Thyroid gland (tissue), 4 donors: ENCODE data around the gene RAPGEF4. TPM values are rescaled to one million over a fixed set of nuclear protein-coding genes. Genes with fewer than 3 reads are reported as not detected.
A peak's percentile ranks its signal among the peaks of the same experiment; 100 is the strongest.

Experiments used
- DNase-seq, 2 donors: peaks; one replicate each; pipeline ENCODE4 v3.0.0-alpha.2; 2019
- H3K27ac ChIP-seq, 3 donors: fragments of 200-600 bp; sonication (generic); 1 replicate in 2 of 3; 2 replicates in 1 of 3; pipeline ENCODE4 v1.5.1; 2016 to 2019; ENCODE audit warnings: mild to moderate bottlenecking in 1 of 3, moderate library complexity in 1 of 3
- H3K27me3 ChIP-seq: fragments of 200-600 bp; sonication (generic); one replicate; pipeline ENCODE4 v1.5.1; 2019
- H3K36me3 ChIP-seq, 2 donors: fragments of 200-600 bp; sonication (generic); one replicate each; pipeline ENCODE4 v1.5.1; 2016 to 2019
- H3K4me1 ChIP-seq, 2 donors: fragments of 200-600 bp; sonication (generic); one replicate each; pipeline ENCODE4 v1.5.1; 2017 to 2019
- H3K4me3 ChIP-seq, 3 donors: fragments of 200-600 bp; sonication (generic); replicated peaks in 1 of 3; 1 replicate in 2 of 3; 2 replicates in 1 of 3; pipeline ENCODE4 v1.5.1; 2016; ENCODE audit warnings: mild to moderate bottlenecking in 1 of 3
- H3K9me3 ChIP-seq: fragments of 200-600 bp; sonication (generic); one replicate; pipeline ENCODE4 v1.5.1; 2017
- POLR2A ChIP-seq, 2 donors: fragments of 450-650 bp; IDR thresholded peaks; one replicate each; pipeline ENCODE4 v1.6.1; 2017; ENCODE audit warnings: antibody characterized with exemption in 2 of 2, mild to moderate bottlenecking in 2 of 2, moderate library complexity in 1 of 2
- WGBS, 2 donors: methylation state at CpG; one replicate each; pipeline ENCODE4 v1.1.5; 2017; 5-methylcytosine and 5-hydroxymethylcytosine counted together
- intact Hi-C: fragments of 100-400 bp; cut with DNase I; formaldehyde crosslinking; loops from one replicate; pipeline ENCODE4 v1.15.1; 2023
- total RNA-seq, 4 donors: library from RNA; depleted of rRNA; stranded (reverse); fragments of >200 nt; gene quantifications; one replicate each; pipeline ENCODE4 v1.2.3, GENCODE V29; 2016
- TF ChIP-seq, protein P1 (sequence below), 6 experiments: fragments of 200-600 bp in 3 of 6; fragments of 450-650 bp in 3 of 6; sonication (generic) in 3 of 6; IDR thresholded peaks; one replicate each; pipeline ENCODE4 v1.5.1; 2016 to 2019; ENCODE audit warnings: antibody characterized with exemption in 6 of 6, mild to moderate bottlenecking in 2 of 6, inconsistent platforms in 1 of 6, moderate library complexity in 1 of 6

Gene RAPGEF4
- total RNA-seq, 4 donors from 2014 or later: 7.9 to 19.6 (median 12.1) TPM

DNA sequence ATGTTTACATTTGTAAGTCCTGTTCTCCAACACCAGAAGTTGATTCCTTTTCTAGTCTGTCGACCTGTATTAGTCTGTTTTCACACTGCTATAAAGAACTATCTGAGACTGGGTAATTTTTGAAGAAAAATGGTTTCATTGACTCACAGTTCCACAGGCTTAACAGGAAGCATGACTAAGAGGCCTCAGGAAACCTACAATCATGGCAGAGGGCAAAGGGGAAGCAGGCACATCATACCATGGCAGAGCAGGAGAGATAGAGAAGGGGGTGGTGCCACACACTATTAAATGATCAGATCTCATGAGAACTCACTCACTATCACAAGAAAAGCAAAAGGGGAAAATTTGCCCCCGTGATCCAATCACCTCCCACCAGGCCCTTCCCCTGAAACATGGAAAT is 227.2 kb downstream of the RAPGEF4 start:
- no peaks in the 10 kb centered on the region for H3K9me3 ChIP-seq
- H3K4me3 ChIP-seq: no peak overlapping the region
- intact Hi-C loops: no loop called here
- 45 to 64% methylated on average over 2 of the region's 2 CpGs for WGBS, 2 donors
- TF ChIP-seq POLR2A (IDR thresholded peaks at IDR 0.05): no peak
- TF ChIP-seq, protein P1, sequence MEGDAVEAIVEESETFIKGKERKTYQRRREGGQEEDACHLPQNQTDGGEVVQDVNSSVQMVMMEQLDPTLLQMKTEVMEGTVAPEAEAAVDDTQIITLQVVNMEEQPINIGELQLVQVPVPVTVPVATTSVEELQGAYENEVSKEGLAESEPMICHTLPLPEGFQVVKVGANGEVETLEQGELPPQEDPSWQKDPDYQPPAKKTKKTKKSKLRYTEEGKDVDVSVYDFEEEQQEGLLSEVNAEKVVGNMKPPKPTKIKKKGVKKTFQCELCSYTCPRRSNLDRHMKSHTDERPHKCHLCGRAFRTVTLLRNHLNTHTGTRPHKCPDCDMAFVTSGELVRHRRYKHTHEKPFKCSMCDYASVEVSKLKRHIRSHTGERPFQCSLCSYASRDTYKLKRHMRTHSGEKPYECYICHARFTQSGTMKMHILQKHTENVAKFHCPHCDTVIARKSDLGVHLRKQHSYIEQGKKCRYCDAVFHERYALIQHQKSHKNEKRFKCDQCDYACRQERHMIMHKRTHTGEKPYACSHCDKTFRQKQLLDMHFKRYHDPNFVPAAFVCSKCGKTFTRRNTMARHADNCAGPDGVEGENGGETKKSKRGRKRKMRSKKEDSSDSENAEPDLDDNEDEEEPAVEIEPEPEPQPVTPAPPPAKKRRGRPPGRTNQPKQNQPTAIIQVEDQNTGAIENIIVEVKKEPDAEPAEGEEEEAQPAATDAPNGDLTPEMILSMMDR (IDR thresholded peaks at IDR 0.05): no peak
- H3K27ac ChIP-seq: no peak overlapping the region
- H3K36me3 ChIP-seq: no peaks in the 10 kb centered on the region
- DNase-seq: no peak
- H3K27me3 ChIP-seq: no peaks in the 10 kb centered on the region
- peaks cover 6 to 21% of the 10 kb centered on the region in 2 donors for H3K4me1 ChIP-seq

DNA sequence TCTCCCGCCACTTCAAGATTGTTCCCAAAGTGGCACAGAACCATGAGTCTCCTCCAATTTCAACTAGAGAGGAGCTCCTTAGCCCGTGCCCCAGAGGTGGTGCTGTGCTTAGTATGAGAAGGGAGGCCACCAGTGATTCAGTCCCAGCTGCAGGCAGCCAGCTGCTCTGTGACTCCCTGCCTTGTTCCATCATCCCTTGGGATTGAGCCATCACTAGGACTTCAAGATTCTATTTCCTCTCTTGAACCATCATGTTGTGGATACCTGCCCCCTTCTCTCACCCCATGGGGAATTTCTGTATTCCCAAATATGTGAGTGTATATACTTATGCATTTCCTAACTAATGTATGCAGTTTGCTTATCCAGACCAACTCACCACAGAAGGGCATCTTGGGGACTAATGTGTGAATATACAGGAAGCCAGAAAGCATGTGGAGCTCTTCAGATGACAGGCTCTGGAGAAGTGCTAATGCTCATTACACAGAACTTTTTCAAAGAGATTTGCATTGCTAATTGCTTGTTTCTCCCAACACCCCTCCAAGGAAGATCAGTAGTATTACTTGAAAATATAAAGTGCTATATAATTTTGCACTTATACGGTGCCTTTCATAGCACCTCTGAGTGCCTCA is 229.0 kb downstream of the RAPGEF4 start:
- intact Hi-C loops: no loop called here
- Histone ChIP-seq H3K4me1 (peaks cover 6 to 33% of the 10 kb centered on the region in 2 donors), H3K9me3 (no peaks in the 10 kb centered on the region), H3K36me3 (no peaks in the 10 kb centered on the region), H3K27ac (no peak overlapping the region), H3K27me3 (no peaks in the 10 kb centered on the region), H3K4me3 (no peak overlapping the region)
- no peak for DNase-seq
- WGBS, 2 donors: 76 to 91% methylated on average over 3 of the region's 3 CpGs
- TF ChIP-seq, protein P1 (IDR thresholded peaks at IDR 0.05): no peak
- TF ChIP-seq POLR2A (IDR thresholded peaks at IDR 0.05): no peak

DNA sequence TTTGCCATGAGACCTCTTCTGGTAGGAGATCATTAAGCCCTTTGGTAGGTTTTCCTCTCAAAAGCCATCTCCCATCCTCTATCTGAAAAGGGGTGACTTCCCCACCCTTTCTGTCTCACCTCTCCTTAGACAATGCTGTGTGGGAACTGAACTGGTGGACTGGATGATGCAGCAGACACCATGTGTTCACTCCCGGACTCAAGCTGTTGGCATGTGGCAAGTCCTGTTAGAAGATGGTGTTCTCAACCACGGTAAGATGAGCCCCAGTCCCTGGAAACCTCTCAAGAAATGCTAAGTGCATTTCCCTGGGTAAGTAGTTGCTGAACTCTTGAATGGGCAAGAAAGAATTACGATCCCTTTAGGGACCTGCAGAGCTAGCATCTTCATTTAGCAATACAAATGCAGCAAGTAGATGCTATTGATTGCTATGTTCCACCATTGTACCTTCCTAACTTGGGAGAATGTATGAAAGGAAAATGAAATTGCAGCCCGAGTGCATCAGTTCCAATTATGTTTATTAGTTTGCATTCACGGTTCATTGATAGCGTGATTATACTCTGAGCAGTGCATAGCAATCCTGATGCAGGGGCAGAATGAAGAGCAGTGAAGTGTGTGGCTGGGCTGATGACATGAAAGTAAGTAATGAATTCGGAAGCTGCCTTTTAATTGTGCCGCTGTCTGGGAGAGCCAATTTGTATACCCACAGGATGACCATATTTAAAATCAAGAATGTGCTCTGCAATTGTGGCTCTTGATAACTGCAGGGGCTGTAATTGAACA is 230.0 kb downstream of the RAPGEF4 start:
- H3K27me3 ChIP-seq: no peaks in the 10 kb centered on the region
- no peak overlapping the region for H3K27ac ChIP-seq
- H3K4me3 ChIP-seq: no peak overlapping the region
- H3K4me1 ChIP-seq: peaks cover 6 to 33% of the 10 kb centered on the region in 2 donors
- intact Hi-C loops: no loop called here
- H3K9me3 ChIP-seq: no peaks in the 10 kb centered on the region
- no peak for TF ChIP-seq POLR2A (IDR thresholded peaks at IDR 0.05)
- TF ChIP-seq, protein P1 (IDR thresholded peaks at IDR 0.05): no peak
- peak; percentile 18 to 21 for DNase-seq
- no peaks in the 10 kb centered on the region for H3K36me3 ChIP-seq
- 31 to 45% methylated on average over 8 of the region's 8 CpGs for WGBS, 2 donors

DNA sequence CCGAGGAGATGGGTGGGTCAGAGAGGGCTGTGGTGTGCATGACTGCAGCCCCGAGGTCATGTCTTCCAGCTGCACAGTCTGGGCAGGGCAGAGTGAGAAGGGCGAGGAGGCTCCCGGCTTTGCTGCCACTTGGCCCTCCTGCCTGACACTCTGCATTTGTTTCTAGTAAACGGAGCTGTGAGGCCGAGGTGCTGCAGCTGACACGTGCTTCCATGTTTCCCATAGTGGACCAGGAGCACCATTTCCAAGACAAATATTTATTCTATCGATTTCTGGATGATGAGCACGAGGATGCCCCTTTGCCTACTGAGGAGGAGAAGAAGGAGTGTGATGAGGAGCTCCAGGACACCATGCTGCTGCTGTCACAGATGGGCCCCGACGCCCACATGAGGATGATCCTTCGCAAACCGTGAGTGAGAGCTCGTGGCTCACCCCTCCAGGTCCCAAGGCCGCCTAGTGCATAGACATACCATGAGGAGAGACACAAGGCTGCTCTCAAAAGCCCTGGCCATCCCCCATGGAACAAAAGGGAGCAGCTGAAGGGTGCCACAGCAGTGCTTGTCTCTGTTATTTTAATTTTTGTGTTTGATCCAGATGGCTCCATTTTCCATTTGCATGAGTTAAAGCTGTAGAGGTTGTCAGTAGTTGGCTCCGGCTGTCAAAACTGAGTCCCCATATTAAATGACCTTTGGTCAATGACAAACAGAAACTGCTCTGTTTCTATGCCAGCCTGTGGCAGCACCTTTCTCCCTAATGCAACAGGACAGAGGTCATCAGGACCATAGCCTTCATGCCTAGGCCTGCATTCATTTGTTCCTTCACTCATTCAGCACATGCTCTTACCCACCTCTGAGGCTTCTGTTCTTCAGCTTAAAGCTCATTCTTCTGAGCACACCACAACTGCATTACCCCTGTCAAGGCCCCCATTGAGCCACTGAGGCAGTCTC is 231.7 kb downstream of the RAPGEF4 start:
- no peaks in the 10 kb centered on the region for H3K9me3 ChIP-seq
- H3K4me3 ChIP-seq: no peak overlapping the region
- no peak for TF ChIP-seq POLR2A (IDR thresholded peaks at IDR 0.05)
- TF ChIP-seq, protein P1 (IDR thresholded peaks at IDR 0.05): no peak
- WGBS, 2 donors: 72 to 91% methylated on average over 15 to 16 of the region's 16 CpGs
- no peak for DNase-seq
- intact Hi-C loops: no loop called here
- H3K27ac ChIP-seq: no peak overlapping the region
- no peaks in the 10 kb centered on the region for H3K36me3 ChIP-seq
- H3K4me1 ChIP-seq: peaks cover 6 to 37% of the 10 kb centered on the region in 2 donors
- no peaks in the 10 kb centered on the region for H3K27me3 ChIP-seq
